HG03354 (cell line): ENCODE measurements around the gene SMG7.

ENCODE experiments used
- ATAC-seq: cut with Tn5 transposase; IDR thresholded peaks from one replicate; pipeline ENCODE4 v1.9.1; 2021; ENCODE audit warnings: mild to moderate bottlenecking; ENCODE audit not compliant: unreplicated experiment, poor library complexity, severe bottlenecking

SMG7 gene

GRCh38 chr1:183553331-183553730 lies 81.0 kb downstream of the SMG7 start:
- no peak for ATAC-seq

DNA sequence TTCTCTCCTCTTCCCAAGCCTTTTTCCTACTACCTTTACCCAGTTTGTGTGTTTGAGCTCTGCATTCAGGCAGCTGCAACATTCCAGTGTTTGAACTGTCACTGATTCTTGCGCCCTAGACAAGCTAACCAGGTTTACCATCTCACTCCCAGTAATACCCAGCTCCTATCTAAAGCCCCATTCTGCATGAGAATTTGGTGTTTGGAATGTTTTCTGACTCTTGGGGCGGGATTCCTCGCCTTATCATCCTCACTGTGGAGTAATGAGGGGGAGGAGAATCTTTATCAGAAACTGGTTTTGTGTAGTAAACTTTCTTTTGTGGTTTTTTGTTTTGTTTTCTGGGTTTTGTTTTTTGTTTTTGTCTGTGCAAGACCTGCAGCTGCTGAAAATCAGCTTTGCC lies 81.5 kb downstream of the SMG7 start:
- no peak for ATAC-seq

DNA sequence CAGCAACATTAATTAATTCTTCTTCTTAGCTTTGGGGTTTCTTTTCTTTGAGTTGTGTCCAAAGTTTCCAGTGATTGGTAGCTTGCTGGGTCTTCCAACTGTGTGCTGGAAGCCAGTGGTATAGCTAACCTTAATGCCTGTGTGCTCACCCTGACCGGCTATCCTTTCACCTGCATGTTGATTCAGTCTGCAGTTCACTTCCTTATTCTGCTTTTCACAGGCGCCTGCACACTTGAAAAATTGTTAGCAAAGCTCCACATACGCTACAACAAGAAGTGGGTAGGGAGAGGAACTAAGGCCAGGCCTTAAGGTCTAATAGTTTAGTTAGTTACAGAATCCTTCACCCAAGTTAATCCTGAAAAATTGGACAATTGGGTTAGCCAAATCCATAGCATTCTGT lies 82.3 kb downstream of the SMG7 start:
- no peak for ATAC-seq

DNA sequence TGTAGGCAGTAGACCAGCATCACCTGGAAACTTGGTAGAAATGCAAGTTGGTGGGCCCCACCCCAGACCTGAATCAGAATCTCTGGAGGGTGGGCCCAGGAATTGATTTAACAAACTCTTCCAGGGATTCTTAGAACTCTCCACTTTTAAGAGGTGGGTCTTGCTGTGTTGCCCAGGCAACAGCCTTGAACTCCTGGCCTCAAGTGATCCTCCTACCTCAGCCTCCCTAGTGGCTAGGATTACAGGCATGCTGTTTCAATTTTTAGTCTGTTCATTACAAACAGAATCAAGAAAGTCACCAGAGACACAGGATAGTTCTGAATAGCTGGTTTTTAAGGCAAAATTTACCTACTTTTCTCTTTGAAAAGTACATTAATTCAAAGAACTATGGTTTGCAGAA lies 86.8 kb downstream of the SMG7 start:
- ATAC-seq = no peak

DNA sequence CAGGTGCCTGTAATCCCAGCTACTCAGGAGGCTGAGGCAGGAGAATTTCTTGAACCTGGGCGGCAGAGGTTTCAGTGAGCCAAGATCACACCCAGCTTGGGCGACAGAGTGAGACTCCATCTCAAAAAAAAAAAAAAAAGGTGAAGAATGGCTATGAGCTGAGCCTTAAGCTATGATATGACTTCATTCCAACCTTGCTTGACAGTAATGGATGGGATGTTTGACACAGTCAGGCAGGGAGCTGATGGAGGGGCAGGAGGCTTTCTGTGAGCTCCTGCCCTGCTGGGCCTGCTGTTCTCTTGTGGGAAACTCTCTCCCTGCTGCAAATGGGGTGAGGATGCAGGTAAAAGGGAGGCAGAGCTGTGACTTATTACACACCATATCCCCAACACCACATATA lies 90.4 kb downstream of the SMG7 start:
- ATAC-seq = no peak

- no peak for ATAC-seq
These were observed 93.0 kb downstream of the SMG7 start for GRCh38 chr1:183565261-183565660.

- ATAC-seq = no peak
These were observed 93.7 kb downstream of the SMG7 start for GRCh38 chr1:183566026-183566425.

DNA sequence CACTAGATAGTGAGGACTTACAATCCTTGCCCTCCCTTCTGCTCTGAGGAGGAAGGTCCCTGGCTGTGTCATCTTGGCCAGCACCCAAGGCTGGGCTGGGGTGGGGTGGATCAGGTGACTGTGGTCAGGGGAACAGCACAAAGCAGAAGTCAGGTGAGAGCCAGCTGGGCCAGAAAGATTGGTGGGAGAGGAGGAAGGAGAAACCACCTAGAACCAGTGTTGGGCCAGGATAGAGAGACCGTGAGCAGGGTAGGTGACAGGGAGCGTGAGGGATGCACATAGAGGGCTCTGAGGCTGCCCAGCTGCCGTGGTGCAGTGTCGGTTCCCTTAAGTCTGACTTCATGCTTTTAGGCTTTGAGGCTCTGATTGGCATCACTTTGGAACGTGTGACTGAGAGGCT lies 95.3 kb downstream of the SMG7 start:
- peak; percentile 54 for ATAC-seq

GRCh38 chr1:183568176-183569021 lies 96.1 kb downstream of the SMG7 start:
- ATAC-seq = no peak

DNA sequence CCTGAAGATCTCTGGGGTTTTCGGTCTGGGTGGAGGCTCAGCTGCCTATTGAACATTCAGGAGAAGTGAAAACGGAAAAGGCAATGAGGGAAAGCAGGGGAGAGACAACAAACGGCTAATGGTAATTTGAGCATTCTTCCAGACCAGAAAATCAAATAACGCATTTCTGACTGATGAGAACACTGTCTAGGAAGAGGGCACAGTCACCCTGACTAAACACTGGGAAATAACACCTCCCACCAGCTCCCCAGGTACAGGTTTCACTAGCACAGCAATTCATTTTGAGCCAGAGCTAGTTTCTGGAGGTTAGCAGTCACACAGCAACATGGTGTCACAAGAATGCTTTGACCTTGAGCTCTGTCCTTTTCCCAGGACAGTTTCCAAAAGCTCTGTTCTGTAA lies 96.8 kb downstream of the SMG7 start:
- ATAC-seq = no peak

GRCh38 chr1:183569801-183570200 lies 97.5 kb downstream of the SMG7 start:
- ATAC-seq = no peak

DNA sequence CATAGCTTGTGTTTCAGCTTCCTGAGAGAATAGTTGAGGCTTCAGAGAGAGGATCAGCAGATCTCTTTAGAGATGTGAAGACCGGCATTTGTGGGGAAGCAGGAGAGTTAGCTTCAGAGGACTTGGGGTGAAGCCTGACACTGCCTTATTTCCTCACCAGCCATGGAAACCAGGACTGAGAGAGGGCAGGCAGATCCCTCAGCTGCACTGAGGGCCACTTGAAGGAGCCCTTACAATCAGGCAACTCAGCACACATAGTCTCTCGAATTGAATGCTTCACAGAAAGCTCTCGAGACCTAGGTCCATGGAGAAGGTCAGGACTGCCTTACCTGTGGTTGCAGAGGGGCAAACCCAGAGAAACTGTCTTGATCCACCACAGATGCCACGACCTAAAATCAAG lies 98.2 kb downstream of the SMG7 start:
- no peak for ATAC-seq

GRCh38 chr1:183571678-183572268 lies 99.5 kb downstream of the SMG7 start:
- no peak for ATAC-seq

DNA sequence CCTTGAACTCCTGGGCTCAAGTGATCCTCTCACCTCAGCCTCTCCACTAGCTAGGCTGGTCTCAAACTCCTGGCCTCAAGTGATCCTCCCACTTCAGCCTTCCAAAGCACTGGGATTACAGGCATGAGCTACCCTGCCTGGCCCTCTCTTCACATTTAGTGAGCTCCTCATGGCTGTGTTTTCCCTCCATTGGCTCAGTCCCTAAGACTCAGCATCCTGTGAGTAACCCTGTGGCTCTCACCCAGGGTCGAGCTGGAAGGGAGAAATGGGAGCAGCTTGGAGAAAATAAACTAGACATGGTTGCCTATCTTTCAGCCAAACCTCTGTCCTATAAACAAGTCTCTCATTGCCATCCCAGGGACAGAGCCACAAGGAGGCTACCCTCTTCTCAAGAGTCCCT lies 100.4 kb downstream of the SMG7 start:
- ATAC-seq = no peak

DNA sequence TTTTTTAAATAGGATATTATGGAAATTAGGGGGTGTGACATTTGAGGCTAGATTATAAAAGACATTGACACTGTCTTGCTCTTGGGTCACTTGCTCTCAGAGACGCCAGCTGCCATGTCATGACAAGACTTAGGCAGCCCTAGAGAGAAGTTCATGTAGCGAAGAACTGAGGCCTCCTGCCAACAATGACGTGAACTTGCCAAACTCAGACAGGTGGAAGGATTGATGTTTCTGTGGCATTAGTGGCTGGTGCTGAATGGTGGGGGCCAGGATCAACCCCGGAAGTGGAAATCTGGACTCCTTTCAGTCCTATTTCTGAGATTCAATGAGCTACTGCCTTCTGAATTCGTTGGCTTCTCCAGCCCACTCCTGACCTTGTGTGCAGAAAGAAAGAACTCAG lies 103.3 kb downstream of the SMG7 start:
- ATAC-seq = no peak

- no peak for ATAC-seq
These were observed 104.2 kb downstream of the SMG7 start for GRCh38 chr1:183576537-183576936.

- ATAC-seq = no peak
These were observed 105.7 kb downstream of the SMG7 start for GRCh38 chr1:183577897-183578465.

GRCh38 chr1:183578856-183579255 lies 106.6 kb downstream of the SMG7 start:
- no peak for ATAC-seq

DNA sequence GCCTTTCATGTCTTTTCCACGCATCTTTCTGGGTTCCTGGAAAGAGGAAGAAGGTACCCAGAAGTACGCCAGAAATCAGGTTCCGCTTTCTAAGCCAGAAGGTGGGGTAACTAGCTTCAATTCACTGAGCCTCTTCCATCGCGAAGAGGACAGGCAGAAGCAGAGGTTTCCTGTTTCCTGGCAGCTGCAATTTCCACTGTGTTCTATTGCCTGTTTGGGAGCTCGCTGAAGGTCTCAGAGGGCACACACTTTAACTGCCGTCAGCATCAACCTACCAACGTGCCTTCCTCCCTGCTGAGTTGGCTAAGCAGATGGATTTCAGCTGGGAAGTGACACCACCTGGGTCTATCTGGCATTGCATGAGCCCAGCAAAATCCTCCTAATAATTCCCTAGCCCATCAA lies 108.0 kb downstream of the SMG7 start:
- ATAC-seq = peak; percentile 50

DNA sequence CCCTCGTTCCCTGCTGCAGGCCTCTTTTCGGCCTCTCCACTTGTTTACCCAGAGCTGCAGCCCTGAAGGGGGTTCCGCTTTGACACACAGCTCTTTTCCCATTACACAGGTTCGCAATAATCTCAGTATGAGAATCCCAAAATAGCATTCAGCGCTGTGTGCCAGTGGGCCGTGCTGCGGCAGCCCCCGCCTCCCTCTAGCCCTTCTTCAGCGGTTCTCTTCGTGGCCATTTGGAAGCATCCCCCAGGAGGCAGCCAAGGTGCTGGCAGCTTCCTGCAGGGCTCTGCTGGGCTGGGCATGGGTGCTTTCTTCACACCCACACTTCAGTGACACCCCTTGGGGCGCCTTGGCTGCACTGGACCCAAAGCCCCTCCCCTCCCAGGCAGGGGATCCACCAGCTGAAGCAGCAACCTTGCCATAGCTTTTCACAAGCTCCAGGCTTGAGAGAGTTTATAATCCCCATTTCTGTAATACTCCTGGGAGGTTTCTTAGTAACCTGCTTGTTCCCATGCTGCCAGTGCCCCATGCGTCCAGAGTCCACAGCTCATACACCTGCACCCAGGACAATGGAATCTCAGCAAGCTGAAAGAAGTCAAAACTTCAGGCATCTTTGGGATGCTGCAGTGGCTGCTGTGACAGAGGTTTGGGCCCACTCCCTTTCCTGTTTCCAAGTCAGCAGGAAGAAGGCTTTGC lies 109.9 kb downstream of the SMG7 start:
- no peak for ATAC-seq

DNA sequence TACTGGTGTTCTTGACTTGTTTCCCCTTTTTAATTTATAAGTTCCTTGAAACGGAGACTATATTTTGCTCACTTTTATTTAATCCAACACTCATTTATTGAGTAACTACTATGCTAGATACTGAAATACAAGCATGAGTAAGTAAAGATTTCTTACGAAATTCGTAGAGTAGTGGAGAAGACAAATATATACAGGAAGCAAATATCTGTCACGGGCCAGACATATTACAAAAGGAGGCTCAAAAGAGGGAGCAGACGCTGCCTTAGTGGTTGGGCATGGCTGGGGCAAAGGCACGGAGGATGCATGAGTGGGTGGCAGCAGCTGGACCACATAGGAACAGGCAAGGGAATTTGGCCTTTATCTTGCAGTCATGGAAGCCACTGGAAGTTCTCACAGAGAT lies 111.2 kb downstream of the SMG7 start:
- ATAC-seq = no peak
